Adrenal gland (tissue), 5 donors: ENCODE measurements around the gene SLC35D1.

Source experiments
- CTCF ChIP-seq, 6 experiments: fragments of 450-650 bp in 4 of 6; fragments of 200-600 bp in 2 of 6; sonication (generic) in 1 of 6; IDR thresholded peaks; 1 replicate in 5 of 6; 2 replicates in 1 of 6; pipeline versions ENCODE4 v1.5.1 to v1.8.0; 2016 to 2021; ENCODE audit warnings: antibody characterized with exemption in 6 of 6, mild to moderate bottlenecking in 2 of 6, moderate library complexity in 1 of 6
- POLR2A ChIP-seq, 2 donors: fragments of 450-650 bp; IDR thresholded peaks; one replicate each; pipeline ENCODE4 v1.6.1; 2017; ENCODE audit warnings: antibody characterized with exemption in 2 of 2, mild to moderate bottlenecking in 2 of 2, moderate library complexity in 1 of 2
- donor health status: DM: no; HTN: no; CAD: no.

- TF ChIP-seq CTCF (IDR thresholded peaks at IDR 0.05) = no peak
- no peak for TF ChIP-seq POLR2A (IDR thresholded peaks at IDR 0.05)
Observed at GRCh38 chr1:67020765-67021164, 33.2 kb downstream of the SLC35D1 start.
